HCT116 (cell line): ENCODE measurements around the gene KIAA1671. TPM values are rescaled to one million over a fixed set of nuclear protein-coding genes. Genes with fewer than 3 reads are reported as not detected.

Experiments used
- ATAC-seq: fragments of 200-7000 bp; cut with Tn5 transposase; 2 replicates; pipeline ENCODE4 v1.9.1; 2020; ENCODE audit warnings: mild to moderate bottlenecking, moderate library complexity
- BruUV-seq: library from RNA; stranded (reverse); fragments of 400-500 nt; replicated peaks from 2 replicates; lab custom pipeline; 2021; lab: Mats Ljungman, UMichigan
- CTCF ChIA-PET: fragments of 300-600 bp; sonication (Branson Sonifier 250); formaldehyde crosslinking; loops from one replicate; lab custom pipeline; 2021; ENCODE audit warnings: antibody characterized with exemption; lab: Charles Lee
- POLR2A ChIA-PET: fragments of 300-600, 350-600 bp; sonication (Branson Sonifier 250); formaldehyde crosslinking; loops from one replicate; lab custom pipeline; 2021; ENCODE audit warnings: antibody characterized with exemption; lab: Charles Lee
- RAD21 ChIA-PET, 2 experiments: fragments of 300-600 bp; sonication (Branson Sonifier 250); formaldehyde crosslinking; loops; one replicate each; lab custom pipeline; 2023; ENCODE audit warnings: low total read pairs in 2 of 2; ENCODE audit not compliant: uncharacterized antibody in 2 of 2, unreplicated experiment in 2 of 2, low non-redundant PET in 1 of 2; lab: Charles Lee
- DNase-seq: peaks from one replicate; pipeline ENCODE4 v3.0.0-alpha.2; 2010; ENCODE audit warnings: low read depth, low spot score
- H2AFZ ChIP-seq: fragments of 200-600 bp; shearing (Covaris generic), sonication (generic); 2 replicates; pipeline ENCODE4 v1.6.1; 2017; ENCODE audit warnings: low read depth, mixed run types, mixed read lengths, antibody characterized with exemption, low read length; ENCODE audit not compliant: poor library complexity, severe bottlenecking
- H3K27ac ChIP-seq: 2 replicates; pipeline ENCODE4 v1.5.1; 2012; ENCODE audit warnings: low read depth, low read length
- H3K27me3 ChIP-seq: fragments of 200-600 bp; sonication (generic); 2 replicates; pipeline ENCODE4 v1.6.1; 2016; ENCODE audit warnings: mixed run types, low read length, mixed read lengths; ENCODE audit not compliant: insufficient read depth
- H3K36me3 ChIP-seq, 2 experiments: fragments of 200-500 bp in 1 of 2; fragments of 200-600 bp in 1 of 2; sonication (Bioruptor generic) in 1 of 2; sonication (generic) in 1 of 2; 2 replicates each; pipeline versions ENCODE4 v1.5.1 to v1.6.1; 2014 to 2016; ENCODE audit warnings: low read length in 2 of 2, inconsistent platforms in 1 of 2, mixed read lengths in 1 of 2, mixed run types in 1 of 2; ENCODE audit not compliant: insufficient read depth in 2 of 2, control insufficient read depth in 1 of 2
- H3K4me1 ChIP-seq, 2 experiments: fragments of 200-600 bp in 1 of 2; sonication (generic) in 1 of 2; 2 replicates each; pipeline versions ENCODE4 v1.5.1 to v1.6.1; 2012 to 2017; ENCODE audit warnings: low read length in 2 of 2, inconsistent platforms in 1 of 2, mild to moderate bottlenecking in 1 of 2, mixed read lengths in 1 of 2, mixed run types in 1 of 2, moderate library complexity in 1 of 2; ENCODE audit not compliant: insufficient read depth in 2 of 2, control insufficient read depth in 1 of 2
- H3K4me2 ChIP-seq: fragments of 200-600 bp; sonication (generic); 2 replicates; pipeline ENCODE4 v1.6.1; 2017; ENCODE audit warnings: mixed run types, low read length, mixed read lengths
- H3K4me3 ChIP-seq, 2 experiments: fragments of 200-600 bp in 1 of 2; sonication (generic) in 1 of 2; replicated peaks in 1 of 2; 2 replicates each; pipeline ENCODE4 v1.5.1; 2011 to 2016; ENCODE audit warnings: low read length in 2 of 2, control low read depth in 1 of 2, low read depth in 1 of 2, mild to moderate bottlenecking in 1 of 2, mixed read lengths in 1 of 2, mixed run types in 1 of 2
- H3K79me2 ChIP-seq: fragments of 200-600 bp; sonication (generic); 2 replicates; pipeline ENCODE4 v1.6.1; 2017; ENCODE audit warnings: mild to moderate bottlenecking, mixed run types, low read length, moderate library complexity, mixed read lengths; ENCODE audit not compliant: insufficient read depth
- H3K9ac ChIP-seq: fragments of 200-600 bp; sonication (generic); 2 replicates; pipeline ENCODE4 v1.6.1; 2016; ENCODE audit warnings: low read length, mixed read lengths
- H3K9me2 ChIP-seq: fragments of 200-600 bp; sonication (generic), shearing (Covaris generic); 2 replicates; pipeline ENCODE4 v1.6.1; 2017; ENCODE audit warnings: mixed run types, mild to moderate bottlenecking, moderate library complexity; ENCODE audit not compliant: insufficient read depth
- H3K9me3 ChIP-seq, 2 experiments: fragments of 200-500 bp in 1 of 2; fragments of 200-600 bp in 1 of 2; sonication (Bioruptor generic) in 1 of 2; sonication (generic) in 1 of 2; 2 replicates each; pipeline ENCODE4 v1.6.1; 2014 to 2017; ENCODE audit warnings: low read length in 2 of 2, mixed read lengths in 2 of 2, inconsistent platforms in 1 of 2, low read depth in 1 of 2, mild to moderate bottlenecking in 1 of 2, mixed run types in 1 of 2, moderate library complexity in 1 of 2; ENCODE audit not compliant: control insufficient read depth in 1 of 2, insufficient read depth in 1 of 2
- H4K20me1 ChIP-seq: fragments of 200-600 bp; sonication (generic), shearing (Covaris generic); 2 replicates; pipeline ENCODE4 v1.6.1; 2017; ENCODE audit warnings: mixed run types, mild to moderate bottlenecking, moderate library complexity; ENCODE audit not compliant: insufficient read depth
- ATF3 ChIP-seq: IDR thresholded peaks from 2 replicates; pipeline ENCODE4 v1.6.1; 2012
- CBX3 ChIP-seq: IDR thresholded peaks from 2 replicates; pipeline ENCODE4 v1.6.1; 2012; ENCODE audit warnings: low read depth
- CEBPB ChIP-seq: IDR thresholded peaks from 2 replicates; pipeline ENCODE4 v1.6.1; 2012; ENCODE audit warnings: low read depth
- CTCF ChIP-seq, 3 experiments: fragments of 200-600 bp in 1 of 3; sonication (generic) in 1 of 3; IDR thresholded peaks in 2 of 3; conservative IDR thresholded peaks in 1 of 3; 2 replicates each; pipeline ENCODE4 v1.5.1; 2012 to 2017; ENCODE audit warnings: low read depth in 2 of 3, low read length in 2 of 3, antibody characterized with exemption in 1 of 3, borderline replicate concordance in 1 of 3, control low read depth in 1 of 3, mild to moderate bottlenecking in 1 of 3, mixed read lengths in 1 of 3, mixed run types in 1 of 3, moderate library complexity in 1 of 3; ENCODE audit not compliant: insufficient read depth in 1 of 3
- EGR1 ChIP-seq: IDR thresholded peaks from 2 replicates; pipeline ENCODE4 v1.6.1; 2012; ENCODE audit warnings: low read depth
- EZH2 ChIP-seq: fragments of 200-600 bp; sonication (generic); IDR thresholded peaks from 2 replicates; pipeline ENCODE4 v1.6.1; 2017; ENCODE audit warnings: antibody characterized with exemption, mixed run types
- EZH2phosphoT487 ChIP-seq: fragments of 200-600 bp; IDR thresholded peaks from 2 replicates; pipeline ENCODE4 v1.6.1; 2018; ENCODE audit warnings: antibody characterized with exemption, borderline replicate concordance
- FOSL1 ChIP-seq: IDR thresholded peaks from 2 replicates; pipeline ENCODE4 v1.6.1; 2012; ENCODE audit warnings: low read depth
- JUND ChIP-seq: IDR thresholded peaks from 2 replicates; pipeline ENCODE4 v1.6.1; 2012
- MAX ChIP-seq: IDR thresholded peaks from 2 replicates; pipeline ENCODE4 v1.6.1; 2012
- POLR2A ChIP-seq: IDR thresholded peaks from 2 replicates; pipeline ENCODE4 v1.7.0; 2011; ENCODE audit warnings: borderline replicate concordance; ENCODE audit not compliant: insufficient read depth, insufficient read length; ENCODE audit errors: extremely low read depth
- POLR2AphosphoS5 ChIP-seq: IDR thresholded peaks from 2 replicates; pipeline ENCODE4 v1.6.1; 2011; ENCODE audit warnings: mild to moderate bottlenecking, low read depth, low read length, moderate library complexity
- RAD21 ChIP-seq: IDR thresholded peaks from 2 replicates; pipeline ENCODE4 v1.6.1; 2012; ENCODE audit warnings: low read depth, mild to moderate bottlenecking
- SP1 ChIP-seq: IDR thresholded peaks from 2 replicates; pipeline ENCODE4 v1.6.1; 2012; ENCODE audit warnings: low read depth
- SRF ChIP-seq: IDR thresholded peaks from 2 replicates; pipeline ENCODE4 v1.6.1; 2012; ENCODE audit warnings: low read depth
- TCF7L2 ChIP-seq: IDR thresholded peaks from 2 replicates; pipeline ENCODE4 v1.7.0; 2011; ENCODE audit warnings: borderline replicate concordance, inconsistent platforms; ENCODE audit not compliant: insufficient read depth, insufficient read length; ENCODE audit errors: extremely low read depth
- YY1 ChIP-seq: IDR thresholded peaks from 2 replicates; pipeline ENCODE4 v1.6.1; 2011; ENCODE audit warnings: low read length, low read depth, moderate library complexity, mild to moderate bottlenecking; ENCODE audit not compliant: insufficient replicate concordance; ENCODE audit errors: extremely low read depth
- ZBTB33 ChIP-seq: IDR thresholded peaks from 2 replicates; pipeline ENCODE4 v1.6.1; 2011; ENCODE audit warnings: mild to moderate bottlenecking, low read length, moderate library complexity; ENCODE audit not compliant: insufficient replicate concordance; ENCODE audit errors: extremely low read depth
- ZFX ChIP-seq: fragments of 450-650 bp; IDR thresholded peaks from 2 replicates; pipeline ENCODE4 v1.6.1; 2017
- ZNF274 ChIP-seq: fragments of 200-500 bp; sonication (Bioruptor generic); IDR thresholded peaks from 2 replicates; pipeline ENCODE4 v1.6.1; 2014; ENCODE audit warnings: mild to moderate bottlenecking, low read depth, low read length, inconsistent platforms
- intact Hi-C: fragments of 100-400 bp; cut with micrococcal nuclease; formaldehyde crosslinking; loops from 2 replicates; pipeline ENCODE4 v1.10.0; 2022
- total RNA-seq: library from RNA; stranded (reverse); gene quantifications from one replicate; pipeline ENCODE4 v1.2.1, GENCODE V29; 2021; ENCODE audit not compliant: unreplicated experiment

KIAA1671 gene
- total RNA-seq, 1 experiment from 2014 or later: 36.8 TPM

- Histone ChIP-seq H3K27me3 (no peaks in the 10 kb centered on the region), H3K4me2 (no peak overlapping the region), H3K9ac (no peak overlapping the region), H3K4me3 (no peak overlapping the region), H3K4me1 (no peaks in the 10 kb centered on the region; a peak in 1 of 4 replicates), H3K9me3 (no peaks in the 10 kb centered on the region), H3K27ac (no peak overlapping the region), H4K20me1 (no peaks in the 10 kb centered on the region), H3K9me2 (no peaks in the 10 kb centered on the region), H2AFZ (no peak overlapping the region), H3K79me2 (no peaks in the 10 kb centered on the region), H3K36me3 (no peaks in the 10 kb centered on the region)
- ChIA-PET POLR2A (no interaction called here), CTCF (interaction anchor here (0.6 to 3.3 kb wide), 11 partner anchors 8 to 169 kb away, joined by 3 to 44 read pairs (median 5); no protein-coding TSS in a partner anchor), RAD21 (interaction anchor here (0.6 to 1.4 kb wide), 4 partner anchors 72 to 110 kb away, joined by 3 to 6 read pairs (median 4); no protein-coding TSS in a partner anchor)
- no TSS peak for BruUV-seq
- intact Hi-C loops: loop anchor here (1.0 to 5.0 kb wide), 2 partner anchors 109 to 172 kb away; no protein-coding TSS in a partner anchor
- DNase-seq (no peak), ATAC-seq (peak; percentile 87)
- no peak for TF ChIP-seq FOSL1
- TF ChIP-seq YY1: peak; percentile 53
- no peak for TF ChIP-seq EZH2phosphoT487
- peak; percentile 80 for TF ChIP-seq RAD21
- no peak for TF ChIP-seq ZFX
- TF ChIP-seq ZBTB33: no peak
- TF ChIP-seq CEBPB: no peak
- no peak for TF ChIP-seq EZH2
- TF ChIP-seq POLR2AphosphoS5: no peak
- no peak for TF ChIP-seq POLR2A
- no peak for TF ChIP-seq EGR1
- TF ChIP-seq CTCF (IDR thresholded peaks at IDR 0.05 in 2 of 3, conservative IDR thresholded peaks at IDR 0.05 in 1 of 3; ENCODE audit: borderline replicate concordance in 1 of 3, insufficient read depth in 1 of 3, low read depth in 2 of 3, low read length in 2 of 3): peak; percentile 65 to 78 (median 76); a peak in 5 of 6 replicates
- TF ChIP-seq ATF3: no peak
- no peak for TF ChIP-seq ZNF274
- TF ChIP-seq SRF: no peak
- TF ChIP-seq CBX3: no peak
- no peak for TF ChIP-seq MAX
- TF ChIP-seq JUND: no peak
- no peak for TF ChIP-seq SP1
- no peak for TF ChIP-seq TCF7L2
Observed at GRCh38 chr22:24938741-24939341, 13.7 kb upstream of the KIAA1671 start.
